NCI-H2029 treated with DMSO at 0.1 percent for 48 hours (cell line): ENCODE measurements around the gene GNAZ.

Experiments used
- DNase-seq: peaks from one replicate; lab custom pipeline; 2025; lab: John Stamatoyannopoulos, UW

The GNAZ gene

GRCh38 chr22:23155143-23155542 is 84.8 kb downstream of the GNAZ start:
- DNase-seq: no peak

GRCh38 chr22:23155831-23156230 is 85.5 kb downstream of the GNAZ start:
- no peak for DNase-seq

GRCh38 chr22:23156286-23156685 is 86.0 kb downstream of the GNAZ start:
- DNase-seq: no peak

GRCh38 chr22:23157560-23158515 is 87.5 kb downstream of the GNAZ start:
- no peak for DNase-seq

- DNase-seq: no peak
Measured at GRCh38 chr22:23158516-23159290, 88.4 kb downstream of the GNAZ start.

GRCh38 chr22:23159291-23159630 is 88.9 kb downstream of the GNAZ start:
- no peak for DNase-seq

- DNase-seq: no peak
Measured at GRCh38 chr22:23161029-23161428, 90.7 kb downstream of the GNAZ start.

GRCh38 chr22:23161574-23161973 is 91.3 kb downstream of the GNAZ start:
- no peak for DNase-seq

- peak; percentile 28 for DNase-seq
Measured at GRCh38 chr22:23163665-23164064, 93.3 kb downstream of the GNAZ start.

- DNase-seq: no peak
Measured at GRCh38 chr22:23164091-23164490, 93.8 kb downstream of the GNAZ start.

GRCh38 chr22:23166042-23166831 is 95.9 kb downstream of the GNAZ start:
- DNase-seq: no peak

GRCh38 chr22:23166841-23167616 is 96.7 kb downstream of the GNAZ start:
- DNase-seq: no peak

GRCh38 chr22:23168391-23169042 is 98.2 kb downstream of the GNAZ start:
- DNase-seq: no peak

- DNase-seq: no peak
Measured at GRCh38 chr22:23169043-23169406, 98.7 kb downstream of the GNAZ start.
